HepG2 (cell line): Measurements from ENCODE around the gene L1CAM. TPM values are rescaled to one million over a fixed set of nuclear protein-coding genes. Genes with fewer than 3 reads are reported as not detected.

ENCODE experiments used
- ATAC-seq: fragments of 200-7000 bp; cut with Tn5 transposase; 3 replicates; pipeline ENCODE4 v1.9.1; 2020; ENCODE audit warnings: mild to moderate bottlenecking, moderate library complexity
- BruUV-seq: library from RNA; stranded (reverse); fragments of 400-500 nt; replicated peaks from 2 replicates; lab custom pipeline; 2021; lab: Mats Ljungman, UMichigan
- CTCF ChIA-PET: fragments of 300-600 bp; formaldehyde crosslinking; extraction: SDS; loops from one replicate; lab custom pipeline; 2021; ENCODE audit warnings: low total read pairs, inconsistent platforms, low intra/inter-chr PET ratio; lab: Yijun Ruan, JAX
- POLR2A ChIA-PET: fragments of 350-600 bp; sonication (Branson Sonifier 250); formaldehyde crosslinking; loops from one replicate; lab custom pipeline; 2020; ENCODE audit warnings: antibody characterized with exemption, inconsistent platforms; lab: Yijun Ruan, JAX
- DNase-seq: peaks from one replicate; pipeline ENCODE4 v3.0.0-alpha.2; 2015; ENCODE audit warnings: low spot score
- FAIRE-seq: peaks from 3 replicates; lab custom pipeline; 2011; peaks lifted over from hg19 to GRCh38; lab: Jason Lieb, UNC
- H2AFZ ChIP-seq: one replicate; pipeline ENCODE4 v1.6.1; 2011; ENCODE audit warnings: low read length, inconsistent platforms
- H3K27ac ChIP-seq: fragments of 300-600 bp; 3 replicates; pipeline ENCODE4 v1.8.0; 2011; ENCODE audit warnings: mixed run types, mild to moderate bottlenecking, mixed read lengths, low read length, inconsistent platforms; ENCODE audit not compliant: insufficient read depth; ENCODE audit errors: extremely low read length
- H3K27me3 ChIP-seq, 2 experiments: fragments of 200-600 bp in 1 of 2; 2 replicates in 1 of 2; 3 replicates in 1 of 2; pipeline versions ENCODE4 v1.6.0 to v1.8.0; 2011; ENCODE audit warnings: low read length in 2 of 2, mild to moderate bottlenecking in 2 of 2, moderate library complexity in 2 of 2, inconsistent platforms in 1 of 2; ENCODE audit not compliant: insufficient read depth in 2 of 2, control insufficient read depth in 1 of 2
- H3K36me3 ChIP-seq, 2 experiments: fragments of 200-600 bp in 1 of 2; replicated peaks in 1 of 2; 2 replicates in 1 of 2; 3 replicates in 1 of 2; pipeline versions ENCODE4 v1.5.1 to v1.8.0; 2011; ENCODE audit warnings: low read length in 2 of 2, inconsistent platforms in 1 of 2; ENCODE audit not compliant: insufficient read depth in 2 of 2, control insufficient read depth in 1 of 2
- H3K4me1 ChIP-seq: 2 replicates; pipeline ENCODE4 v1.5.1; 2012; ENCODE audit warnings: low read length, inconsistent platforms; ENCODE audit not compliant: insufficient read depth
- H3K4me2 ChIP-seq: 2 replicates; pipeline ENCODE4 v1.6.0; 2011; ENCODE audit warnings: low read depth, low read length, inconsistent platforms
- H3K4me3 ChIP-seq, 3 experiments: fragments of 200-600 bp in 1 of 3; sonication (generic), shearing (Covaris generic) in 1 of 3; replicated peaks in 1 of 3; 2 replicates each; pipeline ENCODE4 v1.5.1; 2011 to 2016; ENCODE audit warnings: low read length in 3 of 3, inconsistent platforms in 2 of 3, low read depth in 2 of 3, mild to moderate bottlenecking in 2 of 3, control low read depth in 1 of 3, mixed read lengths in 1 of 3; ENCODE audit not compliant: insufficient read depth in 1 of 3
- H3K79me2 ChIP-seq: one replicate; pipeline ENCODE4 v1.6.1; 2011; ENCODE audit warnings: low read length, inconsistent platforms; ENCODE audit not compliant: insufficient read depth
- H3K9ac ChIP-seq: 2 replicates; pipeline ENCODE4 v1.6.0; 2011; ENCODE audit warnings: mild to moderate bottlenecking, low read depth, low read length, inconsistent platforms; ENCODE audit not compliant: insufficient read depth
- H3K9me3 ChIP-seq: 2 replicates; pipeline ENCODE4 v1.5.1; 2012; ENCODE audit warnings: mild to moderate bottlenecking, low read length
- H4K20me1 ChIP-seq: 2 replicates; pipeline ENCODE4 v1.6.0; 2011; ENCODE audit warnings: inconsistent platforms, mild to moderate bottlenecking, low read length, moderate library complexity; ENCODE audit not compliant: insufficient read depth
- ARNTL ChIP-seq: sonication (generic); formaldehyde crosslinking; IDR thresholded peaks from 2 replicates; pipeline ENCODE4 v1.4.0; 2020; ENCODE audit warnings: mild to moderate bottlenecking, missing genetic modification reagents
- CC2D1A ChIP-seq: sonication (generic); formaldehyde crosslinking; IDR thresholded peaks from 2 replicates; pipeline ENCODE4 v1.8.1; 2023; ENCODE audit warnings: mild to moderate bottlenecking, missing genetic modification reagents
- FOSL2 ChIP-seq: sonication (generic); formaldehyde crosslinking; IDR thresholded peaks from 2 replicates; pipeline ENCODE4 v1.4.0; 2020; ENCODE audit warnings: missing genetic modification reagents
- HNRNPL ChIP-seq: fragments of 200-400 bp; formaldehyde crosslinking; IDR thresholded peaks from 2 replicates; pipeline ENCODE4 v1.6.1; 2017; ENCODE audit warnings: mild to moderate bottlenecking, low read depth, low read length
- MED13 ChIP-seq: sonication (generic); formaldehyde crosslinking; IDR thresholded peaks from 2 replicates; pipeline ENCODE4 v1.5.0; 2020; ENCODE audit warnings: missing genetic modification reagents
- MTF2 ChIP-seq: sonication (generic); formaldehyde crosslinking; IDR thresholded peaks from 2 replicates; pipeline ENCODE4 v1.5.0; 2020; ENCODE audit warnings: missing genetic modification reagents, borderline replicate concordance
- SIX1 ChIP-seq: sonication (generic); formaldehyde crosslinking; IDR thresholded peaks from 2 replicates; pipeline ENCODE4 v1.4.0; 2020; ENCODE audit warnings: missing genetic modification reagents, borderline replicate concordance
- SOX5 ChIP-seq: IDR thresholded peaks from 2 replicates; pipeline ENCODE4 v1.6.1; 2016; ENCODE audit warnings: borderline replicate concordance
- SPEN ChIP-seq: sonication (generic); formaldehyde crosslinking; IDR thresholded peaks from 2 replicates; pipeline ENCODE4 v1.5.1; 2020; ENCODE audit warnings: low read depth, mild to moderate bottlenecking, missing genetic modification reagents
- TOE1 ChIP-seq: sonication (generic); formaldehyde crosslinking; IDR thresholded peaks from 2 replicates; pipeline ENCODE4 v1.4.0; 2020; ENCODE audit warnings: mild to moderate bottlenecking, missing genetic modification reagents
- ZBTB1 ChIP-seq: sonication (generic); formaldehyde crosslinking; IDR thresholded peaks from 2 replicates; pipeline ENCODE4 v1.4.0; 2020; ENCODE audit warnings: missing genetic modification reagents, borderline replicate concordance
- ZNF264 ChIP-seq: sonication (generic); formaldehyde crosslinking; IDR thresholded peaks from 2 replicates; pipeline ENCODE4 v1.4.0; 2020; ENCODE audit warnings: missing genetic modification reagents
- ZNF296 ChIP-seq: sonication (generic); formaldehyde crosslinking; conservative IDR thresholded peaks from 2 replicates; pipeline ENCODE4 v1.5.0; 2020; ENCODE audit warnings: mild to moderate bottlenecking, missing genetic modification reagents
- ZNF550 ChIP-seq: sonication (generic); formaldehyde crosslinking; IDR thresholded peaks from 2 replicates; pipeline ENCODE4 v1.4.0; 2020; ENCODE audit warnings: mild to moderate bottlenecking, missing genetic modification reagents, borderline replicate concordance
- ZNF564 ChIP-seq: sonication (generic); formaldehyde crosslinking; IDR thresholded peaks from 2 replicates; pipeline ENCODE4 v1.8.1; 2023; ENCODE audit warnings: mild to moderate bottlenecking, missing genetic modification reagents
- ZNF615 ChIP-seq: sonication (generic); formaldehyde crosslinking; IDR thresholded peaks from 2 replicates; pipeline ENCODE4 v1.5.0; 2020; ENCODE audit warnings: mild to moderate bottlenecking, missing genetic modification reagents, borderline replicate concordance
- WGBS: methylation state at CpG from one replicate; pipeline ENCODE4 v1.1.6; 2017; ENCODE audit warnings: low lambda C conversion rate; 5-methylcytosine and 5-hydroxymethylcytosine counted together
- in situ Hi-C: cut with HindIII; loops from 2 replicates; pipeline ENCODE4 v1.10.0; 2017; ENCODE audit warnings: low pct_unique_long_range_greater_than_20kb; ENCODE audit not compliant: extremely low pct_ligation_motif_present
- intact Hi-C: fragments of 100-400 bp; cut with micrococcal nuclease; formaldehyde crosslinking; loops from one replicate; pipeline ENCODE4 v1.10.0; 2022; ENCODE audit not compliant: unreplicated experiment
- polyA plus RNA-seq, 8 experiments: library from polyadenylated mRNA; depleted of rRNA in 3 of 8; stranded (reverse) in 7 of 8; unstranded in 1 of 8; fragments of >200 nt; fragmentation: Illumina TruSeq in 4 of 8; extraction: Trizol in 4 of 8; gene quantifications; 2 replicates each; pipeline versions ENCODE4 v1.2.1 to v1.2.3, GENCODE V29; 2011 to 2016; ENCODE audit warnings: low read depth in 4 of 8, missing spikeins in 1 of 8, mixed read lengths in 1 of 8; ENCODE audit not compliant: insufficient read depth in 1 of 8
- total RNA-seq, 5 experiments: library from RNA; depleted of rRNA; stranded (reverse); fragments of >200 nt; fragmentation: Illumina TruSeq; extraction: Trizol; gene quantifications; 2 replicates each; pipeline ENCODE4 v1.2.3, GENCODE V29; 2016; ENCODE audit warnings: low read depth in 1 of 5
- TF ChIP-seq, protein P1 (sequence below): sonication (generic); formaldehyde crosslinking; IDR thresholded peaks from 2 replicates; pipeline ENCODE4 v1.4.0; 2020; ENCODE audit warnings: missing genetic modification reagents, borderline replicate concordance
- TF ChIP-seq, protein P2 (sequence below): sonication (generic); formaldehyde crosslinking; IDR thresholded peaks from 2 replicates; pipeline ENCODE4 v1.5.0; 2020; ENCODE audit warnings: missing genetic modification reagents
- TF ChIP-seq, protein P3 (sequence below): sonication (generic); formaldehyde crosslinking; IDR thresholded peaks from 2 replicates; pipeline ENCODE4 v1.5.1; 2020; ENCODE audit warnings: mild to moderate bottlenecking, missing genetic modification reagents, moderate library complexity

Gene L1CAM
- total and polyA plus RNA-seq, 2 of the 13 experiments (the other 11 are each of a cell fraction or from before 2014, with no cell fraction given) = 1.4 to 2.0 TPM

DNA sequence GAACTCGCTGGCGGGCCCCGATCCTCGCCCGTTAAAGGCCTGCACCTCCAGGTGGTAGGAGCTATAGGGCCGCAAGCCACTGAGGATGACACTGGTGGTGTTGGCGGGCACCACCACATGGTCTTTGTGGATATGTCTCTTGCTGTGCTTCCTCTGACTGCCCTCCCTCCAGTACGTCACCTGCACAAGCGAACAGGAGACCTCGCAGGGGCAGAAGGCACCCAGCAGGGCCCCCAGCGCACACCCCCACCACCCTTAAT, 20.7 kb downstream of the L1CAM start:
- POLR2A ChIA-PET = no interaction called here
- Histone ChIP-seq H3K79me2 (no peaks in the 10 kb centered on the region), H3K9ac (no peak overlapping the region), H3K27me3 (no peaks in the 10 kb centered on the region), H3K27ac (no peak overlapping the region), H3K4me3 (no peak overlapping the region), H3K4me1 (no peaks in the 10 kb centered on the region), H2AFZ (no peak overlapping the region), H3K4me2 (no peak overlapping the region), H3K9me3 (no peaks in the 10 kb centered on the region), H4K20me1 (no peaks in the 10 kb centered on the region), H3K36me3 (no peaks in the 10 kb centered on the region)
- TF ChIP-seq, protein P1, sequence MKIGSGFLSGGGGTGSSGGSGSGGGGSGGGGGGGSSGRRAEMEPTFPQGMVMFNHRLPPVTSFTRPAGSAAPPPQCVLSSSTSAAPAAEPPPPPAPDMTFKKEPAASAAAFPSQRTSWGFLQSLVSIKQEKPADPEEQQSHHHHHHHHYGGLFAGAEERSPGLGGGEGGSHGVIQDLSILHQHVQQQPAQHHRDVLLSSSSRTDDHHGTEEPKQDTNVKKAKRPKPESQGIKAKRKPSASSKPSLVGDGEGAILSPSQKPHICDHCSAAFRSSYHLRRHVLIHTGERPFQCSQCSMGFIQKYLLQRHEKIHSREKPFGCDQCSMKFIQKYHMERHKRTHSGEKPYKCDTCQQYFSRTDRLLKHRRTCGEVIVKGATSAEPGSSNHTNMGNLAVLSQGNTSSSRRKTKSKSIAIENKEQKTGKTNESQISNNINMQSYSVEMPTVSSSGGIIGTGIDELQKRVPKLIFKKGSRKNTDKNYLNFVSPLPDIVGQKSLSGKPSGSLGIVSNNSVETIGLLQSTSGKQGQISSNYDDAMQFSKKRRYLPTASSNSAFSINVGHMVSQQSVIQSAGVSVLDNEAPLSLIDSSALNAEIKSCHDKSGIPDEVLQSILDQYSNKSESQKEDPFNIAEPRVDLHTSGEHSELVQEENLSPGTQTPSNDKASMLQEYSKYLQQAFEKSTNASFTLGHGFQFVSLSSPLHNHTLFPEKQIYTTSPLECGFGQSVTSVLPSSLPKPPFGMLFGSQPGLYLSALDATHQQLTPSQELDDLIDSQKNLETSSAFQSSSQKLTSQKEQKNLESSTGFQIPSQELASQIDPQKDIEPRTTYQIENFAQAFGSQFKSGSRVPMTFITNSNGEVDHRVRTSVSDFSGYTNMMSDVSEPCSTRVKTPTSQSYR (CRISPR knock-in tag) = no peak
- TF ChIP-seq HNRNPL = no peak
- TF ChIP-seq FOSL2 = no peak
- TF ChIP-seq ZNF564 (CRISPR knock-in tag) = no peak
- no peak for TF ChIP-seq SIX1
- no peak for TF ChIP-seq MED13 (CRISPR knock-in tag)
- TF ChIP-seq ZNF296 (CRISPR knock-in tag) = no peak
- TF ChIP-seq, protein P2, sequence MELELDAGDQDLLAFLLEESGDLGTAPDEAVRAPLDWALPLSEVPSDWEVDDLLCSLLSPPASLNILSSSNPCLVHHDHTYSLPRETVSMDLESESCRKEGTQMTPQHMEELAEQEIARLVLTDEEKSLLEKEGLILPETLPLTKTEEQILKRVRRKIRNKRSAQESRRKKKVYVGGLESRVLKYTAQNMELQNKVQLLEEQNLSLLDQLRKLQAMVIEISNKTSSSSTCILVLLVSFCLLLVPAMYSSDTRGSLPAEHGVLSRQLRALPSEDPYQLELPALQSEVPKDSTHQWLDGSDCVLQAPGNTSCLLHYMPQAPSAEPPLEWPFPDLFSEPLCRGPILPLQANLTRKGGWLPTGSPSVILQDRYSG = no peak
- no peak for TF ChIP-seq SOX5 (CRISPR knock-in tag)
- TF ChIP-seq SPEN (CRISPR knock-in tag) = no peak
- TF ChIP-seq ZNF550 (CRISPR knock-in tag) = no peak
- TF ChIP-seq ZBTB1 (CRISPR knock-in tag) = no peak
- TF ChIP-seq, protein P3, sequence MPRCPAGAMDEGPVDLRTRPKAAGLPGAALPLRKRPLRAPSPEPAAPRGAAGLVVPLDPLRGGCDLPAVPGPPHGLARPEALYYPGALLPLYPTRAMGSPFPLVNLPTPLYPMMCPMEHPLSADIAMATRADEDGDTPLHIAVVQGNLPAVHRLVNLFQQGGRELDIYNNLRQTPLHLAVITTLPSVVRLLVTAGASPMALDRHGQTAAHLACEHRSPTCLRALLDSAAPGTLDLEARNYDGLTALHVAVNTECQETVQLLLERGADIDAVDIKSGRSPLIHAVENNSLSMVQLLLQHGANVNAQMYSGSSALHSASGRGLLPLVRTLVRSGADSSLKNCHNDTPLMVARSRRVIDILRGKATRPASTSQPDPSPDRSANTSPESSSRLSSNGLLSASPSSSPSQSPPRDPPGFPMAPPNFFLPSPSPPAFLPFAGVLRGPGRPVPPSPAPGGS (CRISPR knock-in tag) = no peak
- TF ChIP-seq ZNF264 (CRISPR knock-in tag) = no peak
- TF ChIP-seq TOE1 = no peak
- TF ChIP-seq MTF2 (CRISPR knock-in tag) = no peak
- TF ChIP-seq CC2D1A (CRISPR knock-in tag) = no peak
- TF ChIP-seq ZNF615 (CRISPR knock-in tag) = no peak
- no peak for TF ChIP-seq ARNTL (CRISPR knock-in tag)
- no CpG with 5 or more reads among the region's 11 CpGs for WGBS
- DNase-seq (no peak), FAIRE-seq (no peak), ATAC-seq (no peak)
- intact Hi-C loops (no loop called here), in situ Hi-C loops (no loop called here)
- CTCF ChIA-PET = no interaction called here
- BruUV-seq = no TSS peak
